Measurements from ENCODE around the gene TPP1.

TPP1 gene

GRCh38 chr11:6611092-6611962 lies 7.9 kb downstream of the TPP1 start:
- DNase-seq: no peak

- DNase-seq: no peak
These were observed 8.6 kb downstream of the TPP1 start for GRCh38 chr11:6610591-6610990.

DNA sequence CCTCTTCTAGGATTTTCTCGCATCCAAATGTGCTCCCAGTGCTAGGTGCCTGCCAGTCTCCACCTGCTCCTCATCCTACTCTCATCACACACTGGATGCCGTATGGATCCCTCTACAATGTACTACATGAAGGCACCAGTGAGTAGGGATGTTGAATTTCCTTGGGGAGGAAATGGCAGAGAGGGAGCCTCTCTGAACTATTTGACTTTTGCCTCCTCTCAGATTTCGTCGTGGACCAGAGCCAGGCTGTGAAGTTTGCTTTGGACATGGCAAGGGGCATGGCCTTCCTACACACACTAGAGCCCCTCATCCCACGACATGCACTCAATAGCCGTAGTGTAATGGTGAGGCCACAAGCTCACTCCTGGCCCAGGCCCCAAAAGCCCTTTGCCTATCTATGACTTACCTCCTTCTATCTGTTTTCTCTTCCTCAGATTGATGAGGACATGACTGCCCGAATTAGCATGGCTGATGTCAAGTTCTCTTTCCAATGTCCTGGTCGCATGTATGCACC lies 9.7 kb downstream of the TPP1 start:
- DNase-seq: no peak

DNA sequence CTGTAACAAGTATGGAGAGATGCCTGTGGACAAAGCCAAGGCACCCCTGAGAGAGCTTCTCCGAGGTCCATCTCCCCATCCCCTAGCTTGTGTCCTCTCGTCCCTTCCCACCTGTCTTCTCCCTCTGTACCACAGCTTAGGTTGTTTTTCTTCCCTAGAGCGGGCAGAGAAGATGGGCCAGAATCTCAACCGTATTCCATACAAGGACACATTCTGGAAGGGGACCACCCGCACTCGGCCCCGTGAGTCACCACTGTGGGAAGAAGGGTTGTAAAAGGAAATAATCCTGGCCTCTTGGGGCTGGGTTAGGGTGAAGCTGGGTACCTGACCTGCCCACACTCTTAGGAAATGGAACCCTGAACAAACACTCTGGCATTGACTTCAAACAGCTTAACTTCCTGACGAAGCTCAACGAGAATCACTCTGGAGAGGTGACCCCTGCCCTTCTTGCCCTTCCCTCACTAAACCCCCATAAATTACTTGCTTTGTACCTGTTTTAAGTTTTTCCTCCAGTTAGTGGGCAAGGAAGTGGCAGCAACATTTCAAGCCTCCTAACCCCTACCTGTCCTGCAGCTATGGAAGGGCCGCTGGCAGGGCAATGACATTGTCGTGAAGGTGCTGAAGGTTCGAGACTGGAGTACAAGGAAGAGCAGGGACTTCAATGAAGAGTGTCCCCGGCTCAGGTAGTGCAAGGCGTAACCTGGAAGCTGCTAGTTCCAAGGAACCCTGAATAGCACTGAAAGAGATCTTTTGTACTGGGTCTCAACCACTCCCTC lies 10.3 kb downstream of the TPP1 start:
- no peak for DNase-seq

GRCh38 chr11:6608011-6608410 lies 11.2 kb downstream of the TPP1 start:
- no peak for DNase-seq

GRCh38 chr11:6607190-6607795 lies 11.9 kb downstream of the TPP1 start:
- DNase-seq: no peak

DNA sequence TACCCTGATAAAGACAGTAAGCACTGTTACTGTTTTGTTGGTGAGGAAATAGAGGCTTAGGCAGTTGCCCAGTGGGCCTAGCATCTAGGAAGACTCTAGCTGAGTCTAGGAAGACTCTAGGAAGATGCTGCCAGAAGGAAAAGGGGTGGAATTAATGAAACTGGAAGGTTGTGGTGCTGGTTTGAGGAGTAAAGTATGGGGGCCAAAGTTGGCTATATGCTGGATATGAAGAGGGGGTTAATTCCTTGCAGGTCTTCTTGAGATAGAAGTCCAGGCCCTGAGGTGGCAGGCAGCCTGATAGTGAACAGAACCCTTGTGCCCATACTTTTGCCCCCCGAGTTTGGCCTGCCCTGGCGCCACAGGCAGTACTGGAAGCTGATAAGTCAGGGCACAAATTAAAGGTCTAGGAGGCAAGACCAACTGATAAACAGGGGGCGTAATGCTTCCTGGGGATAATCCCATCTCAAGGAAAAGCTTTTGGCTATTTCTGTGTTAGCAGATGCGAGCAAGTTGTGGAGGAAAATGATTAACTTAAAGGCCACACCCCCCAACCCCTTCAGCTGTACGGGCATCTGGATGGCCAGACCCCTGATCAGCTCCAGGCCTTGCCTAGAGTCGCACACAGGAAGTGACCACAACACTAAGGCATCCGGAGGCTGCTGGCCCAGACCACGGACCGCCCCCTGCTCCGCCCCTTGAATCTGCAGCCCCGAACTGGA lies 12.6 kb downstream of the TPP1 start:
- no peak for DNase-seq

DNA sequence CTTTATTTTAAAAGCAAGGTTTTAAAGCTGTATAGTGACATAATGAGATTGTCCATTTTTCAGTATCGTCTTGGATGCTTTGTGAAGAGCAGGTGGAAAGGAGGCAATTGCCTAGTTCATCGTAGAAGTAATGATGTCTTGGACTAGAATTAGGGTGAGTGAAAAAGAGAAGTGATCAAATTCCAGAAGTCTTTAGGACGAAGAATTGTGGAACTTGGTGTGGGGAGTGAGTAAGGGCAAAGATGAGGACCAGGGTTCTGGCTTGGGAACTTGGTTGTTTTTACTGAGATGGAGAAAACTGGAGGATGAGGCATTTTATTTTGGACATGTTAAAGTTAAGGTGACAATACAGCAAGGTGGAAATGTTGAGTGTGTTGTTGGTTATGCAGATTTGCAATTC lies 14.4 kb downstream of the TPP1 start:
- DNase-seq: no peak

DNA sequence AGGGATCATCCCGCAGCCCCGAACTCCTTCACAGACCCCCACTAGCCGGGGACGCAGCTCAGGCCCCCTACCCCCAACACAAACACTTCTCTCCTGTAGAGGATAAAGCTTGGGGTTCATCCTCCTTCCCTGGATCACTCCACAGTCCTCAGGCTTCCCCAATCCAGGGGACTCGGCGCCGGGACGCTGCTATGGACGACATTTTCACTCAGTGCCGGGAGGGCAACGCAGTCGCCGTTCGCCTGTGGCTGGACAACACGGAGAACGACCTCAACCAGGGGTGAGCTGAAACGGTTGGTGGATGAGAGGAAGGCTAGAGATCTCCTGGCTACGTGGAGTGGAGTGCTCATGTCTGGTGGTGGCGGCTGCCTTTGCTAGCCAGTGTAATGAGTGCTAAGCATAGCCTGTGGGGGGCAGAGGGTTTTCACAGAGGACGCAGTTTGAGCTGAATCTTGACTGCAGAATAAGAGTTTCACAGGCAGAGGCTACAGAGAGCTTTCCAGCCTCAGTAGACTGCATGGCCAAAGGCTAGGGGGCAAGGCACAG lies 15.1 kb downstream of the TPP1 start:
- DNase-seq: no peak

GRCh38 chr11:6603287-6604080 lies 15.7 kb downstream of the TPP1 start, which contains the start of the genes ILK and RRP8:
ILK (plus strand) TSS chr11:6603774; CDS start chr11:6604272, 498 bp downstream.
RRP8 (minus strand) TSS chr11:6603616; CDS start chr11:6603502, 114 bp downstream.
- DNase-seq: peak; percentile 33

DNA sequence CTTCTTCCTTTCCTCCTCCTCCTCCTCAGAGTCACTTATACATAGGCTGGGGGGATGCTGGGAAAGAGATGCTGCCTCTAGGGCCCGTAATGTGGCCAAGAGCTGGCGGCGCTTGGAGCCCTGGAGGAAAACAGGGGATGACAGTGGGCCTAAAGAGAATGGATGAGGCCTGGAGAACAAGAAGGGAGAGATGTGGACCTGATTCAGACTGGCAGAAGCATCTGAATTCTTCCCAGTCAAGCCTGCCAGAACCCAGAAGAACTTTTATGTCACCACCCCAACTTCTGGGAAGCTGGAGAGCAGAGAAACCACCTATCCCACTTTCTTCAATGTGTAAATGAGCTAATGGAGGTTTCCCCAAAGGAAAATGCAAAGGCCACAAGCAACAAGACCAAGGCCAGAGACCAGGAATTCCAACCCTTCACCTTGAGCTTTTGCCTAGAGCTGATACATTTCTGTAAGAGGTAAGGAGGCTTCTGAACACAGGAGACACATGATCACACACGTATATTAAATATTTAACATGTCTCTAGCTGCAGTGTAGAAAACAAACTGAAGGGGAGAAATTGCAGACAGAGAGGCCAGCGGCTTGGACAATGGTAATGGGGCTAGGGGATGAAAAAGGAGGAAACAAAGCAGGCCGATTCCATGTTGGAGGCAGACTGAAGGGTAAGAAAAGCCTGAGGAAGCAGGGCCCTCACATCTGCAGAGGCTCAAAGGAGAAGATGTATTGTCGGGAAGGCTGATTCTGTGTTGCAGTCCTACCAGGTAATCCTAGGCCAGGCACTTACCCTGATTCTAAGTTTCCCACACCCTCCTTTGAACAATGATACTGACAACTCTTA lies 16.9 kb downstream of the TPP1 start:
- DNase-seq: no peak

GRCh38 chr11:6601041-6601461 lies 18.2 kb downstream of the TPP1 start:
- DNase-seq: no peak

DNA sequence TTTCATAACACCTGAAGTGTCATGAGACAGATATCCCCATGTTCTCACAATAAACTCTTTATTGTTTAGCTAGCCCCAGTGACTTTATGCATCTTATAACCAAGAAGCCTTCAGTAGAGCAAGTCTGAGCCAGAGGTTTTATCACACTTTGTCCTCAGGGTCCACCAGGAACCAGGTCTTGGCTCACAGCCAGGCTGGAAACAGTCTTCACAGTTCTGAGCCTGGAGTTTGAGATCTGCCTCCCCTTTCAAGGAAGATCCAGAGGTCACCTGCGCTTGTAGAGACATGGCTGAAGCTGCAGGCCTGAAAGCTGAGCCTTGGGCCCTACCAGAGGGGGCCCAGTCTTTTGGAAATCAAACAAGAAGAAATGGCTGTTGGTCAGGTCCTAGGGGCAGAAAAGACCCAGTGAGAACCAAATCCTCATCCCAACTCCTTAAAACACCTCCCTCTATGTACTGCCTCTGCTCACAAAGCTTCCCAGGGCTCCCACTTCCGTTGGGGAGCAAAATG lies 19.3 kb downstream of the TPP1 start:
- no peak for DNase-seq

- no peak for DNase-seq
These were observed 19.8 kb downstream of the TPP1 start for GRCh38 chr11:6599449-6599848.

DNA sequence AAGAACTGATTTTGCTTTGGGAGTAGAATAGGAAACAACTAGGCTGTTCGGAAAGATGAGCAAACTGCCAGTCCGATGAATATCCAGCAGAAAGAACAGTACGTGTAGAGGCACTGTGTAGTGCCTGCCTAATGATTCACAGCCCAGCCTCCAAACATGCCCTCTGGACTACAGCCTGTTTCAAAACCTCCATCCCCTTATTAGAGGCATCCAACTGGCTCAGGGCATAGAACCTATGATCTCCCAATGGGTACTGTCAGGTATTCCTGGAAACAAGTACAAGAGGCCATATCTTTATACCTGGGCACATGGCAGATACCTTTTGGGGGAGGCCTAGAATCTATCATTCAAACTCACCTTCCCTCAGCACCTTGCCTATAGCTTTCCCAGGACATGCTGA lies 20.7 kb downstream of the TPP1 start:
- no peak for DNase-seq

DNA sequence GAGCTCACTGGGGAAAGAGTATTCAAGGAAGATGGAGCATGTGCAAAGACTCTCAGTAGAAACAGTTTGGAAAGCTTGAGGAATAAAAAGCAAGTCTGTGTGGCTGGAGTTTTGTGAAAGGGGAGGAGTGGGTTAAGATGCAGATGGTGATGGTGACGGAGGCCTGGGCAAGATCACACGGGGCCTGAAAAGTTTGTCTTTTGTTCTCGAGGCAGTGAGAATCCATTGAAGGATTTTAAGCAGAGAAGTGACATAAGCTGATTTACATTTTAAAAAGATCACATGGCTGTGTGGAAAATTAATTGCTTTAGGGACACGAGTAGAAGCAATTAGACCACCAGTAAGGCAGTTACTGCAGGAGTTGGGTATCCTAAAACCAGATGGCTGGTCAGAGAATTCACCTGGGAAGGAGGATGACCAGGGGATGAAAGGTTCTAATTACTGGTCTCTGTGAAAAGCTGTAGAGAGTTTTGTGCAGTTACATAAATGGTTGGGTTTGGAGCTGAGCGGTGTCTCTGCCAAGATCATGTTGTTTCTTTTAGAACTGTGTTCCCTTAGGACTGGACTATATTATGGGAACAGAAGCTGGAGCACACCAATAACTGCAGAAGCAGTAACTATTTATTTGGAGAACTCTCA lies 22.9 kb downstream of the TPP1 start:
- no peak for DNase-seq

- no peak for DNase-seq
These were observed 25.0 kb downstream of the TPP1 start for GRCh38 chr11:6594142-6594768.

GRCh38 chr11:6588018-6588417 lies 31.2 kb downstream of the TPP1 start:
- no peak for DNase-seq

- no peak for DNase-seq
These were observed 31.8 kb downstream of the TPP1 start for GRCh38 chr11:6587360-6587953.

All from NCI-H187 treated with DMSO at 0.1 percent for 48 hours (cell line).